Activated CD8-positive, alpha-beta T cell treated with anti-CD3 and anti-CD28 coated beads for 36 hours (primary cell): ENCODE data around the gene FBXL3. TPM values are rescaled to one million over a fixed set of nuclear protein-coding genes. Genes with fewer than 3 reads are reported as not detected.

Source experiments
- ATAC-seq: fragments of 200-7000 bp; cut with Tn5 transposase; one replicate; pipeline ENCODE4 v1.10.0; 2021; ENCODE audit warnings: mild to moderate bottlenecking, moderate library complexity
- CTCF ChIA-PET: fragments of 350-600 bp; sonication (Branson Sonifier 250); formaldehyde crosslinking; loops from one replicate; lab custom pipeline; 2021; ENCODE audit warnings: antibody characterized with exemption; lab: Charles Lee
- POLR2A ChIA-PET: fragments of 350-600 bp; sonication (Branson Sonifier 250); formaldehyde crosslinking; loops from one replicate; lab custom pipeline; 2021; ENCODE audit warnings: antibody characterized with exemption; lab: Charles Lee
- DNase-seq: peaks from one replicate; pipeline ENCODE4 v3.0.0-alpha.2; 2020
- H3K27ac Mint-ChIP-seq: one replicate; pipeline ENCODE4 v1.8.0; 2021; ENCODE audit warnings: mild to moderate bottlenecking, mixed read lengths
- H3K27me3 Mint-ChIP-seq: one replicate; pipeline ENCODE4 v1.8.0; 2021; ENCODE audit warnings: mixed read lengths
- H3K36me3 Mint-ChIP-seq: one replicate; pipeline ENCODE4 v1.8.0; 2021; ENCODE audit warnings: low read depth, mixed read lengths
- H3K4me1 Mint-ChIP-seq: one replicate; pipeline ENCODE4 v1.8.0; 2021; ENCODE audit warnings: low read depth, mixed read lengths
- H3K4me3 Mint-ChIP-seq: one replicate; pipeline ENCODE4 v1.8.0; 2021; ENCODE audit warnings: mild to moderate bottlenecking, moderate library complexity, mixed read lengths
- H3K9me3 Mint-ChIP-seq: one replicate; pipeline ENCODE4 v1.8.0; 2021; ENCODE audit warnings: mixed read lengths
- intact Hi-C: fragments of 100-400 bp; cut with micrococcal nuclease; formaldehyde crosslinking; loops from one replicate; pipeline ENCODE4 v1.10.0; 2022
- total RNA-seq, 2 experiments: library from RNA; stranded (reverse); gene quantifications; one replicate each; pipeline ENCODE4 v1.2.3, GENCODE V29; 2021
- TF ChIP-seq, protein P1 (sequence below): fragments of 200-600 bp; IDR thresholded peaks from one replicate; pipeline ENCODE4 v1.8.0; 2022; ENCODE audit warnings: antibody characterized with exemption, mild to moderate bottlenecking

Gene FBXL3
- total RNA-seq, 2 experiments from 2014 or later = 32.8 to 34.3 TPM

DNA sequence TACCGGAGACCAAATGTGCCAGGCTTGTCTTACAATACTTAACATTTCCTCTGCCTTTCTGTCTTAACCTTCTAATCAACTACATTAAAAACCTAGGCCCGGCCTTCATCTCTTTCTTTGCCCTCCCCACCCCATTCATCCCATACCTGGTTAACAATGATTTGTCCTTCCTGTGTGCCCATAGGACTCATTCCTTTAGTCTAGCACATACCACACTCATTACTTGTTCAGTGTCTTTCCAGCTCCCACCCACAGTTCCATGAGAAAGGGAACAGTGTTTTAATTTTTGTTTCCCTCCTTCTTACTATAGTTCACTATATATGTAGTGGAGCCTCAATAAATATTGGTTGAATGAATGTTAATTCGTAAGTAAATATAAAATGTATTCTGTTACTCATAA, 32.7 kb downstream of the FBXL3 start:
- Mint-ChIP-seq H3K36me3 (peaks cover 44% of the 10 kb centered on the region), H3K9me3 (no peaks in the 10 kb centered on the region), H3K27ac (peak overlapping the region; percentile 3), H3K27me3 (no peaks in the 10 kb centered on the region), H3K4me3 (peak overlapping the region; percentile 4), H3K4me1 (peaks cover 32% of the 10 kb centered on the region)
- CTCF ChIA-PET = interaction anchor here (2.2 to 3.3 kb wide), 3 partner anchors 7 to 13 kb away, joined by 6 to 26 read pairs (median 17); no protein-coding TSS in a partner anchor
- ATAC-seq (no peak), DNase-seq (no peak)
- POLR2A ChIA-PET = no interaction called here
- TF ChIP-seq, protein P1, sequence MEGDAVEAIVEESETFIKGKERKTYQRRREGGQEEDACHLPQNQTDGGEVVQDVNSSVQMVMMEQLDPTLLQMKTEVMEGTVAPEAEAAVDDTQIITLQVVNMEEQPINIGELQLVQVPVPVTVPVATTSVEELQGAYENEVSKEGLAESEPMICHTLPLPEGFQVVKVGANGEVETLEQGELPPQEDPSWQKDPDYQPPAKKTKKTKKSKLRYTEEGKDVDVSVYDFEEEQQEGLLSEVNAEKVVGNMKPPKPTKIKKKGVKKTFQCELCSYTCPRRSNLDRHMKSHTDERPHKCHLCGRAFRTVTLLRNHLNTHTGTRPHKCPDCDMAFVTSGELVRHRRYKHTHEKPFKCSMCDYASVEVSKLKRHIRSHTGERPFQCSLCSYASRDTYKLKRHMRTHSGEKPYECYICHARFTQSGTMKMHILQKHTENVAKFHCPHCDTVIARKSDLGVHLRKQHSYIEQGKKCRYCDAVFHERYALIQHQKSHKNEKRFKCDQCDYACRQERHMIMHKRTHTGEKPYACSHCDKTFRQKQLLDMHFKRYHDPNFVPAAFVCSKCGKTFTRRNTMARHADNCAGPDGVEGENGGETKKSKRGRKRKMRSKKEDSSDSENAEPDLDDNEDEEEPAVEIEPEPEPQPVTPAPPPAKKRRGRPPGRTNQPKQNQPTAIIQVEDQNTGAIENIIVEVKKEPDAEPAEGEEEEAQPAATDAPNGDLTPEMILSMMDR = no peak
- intact Hi-C loops = no loop called here

GRCh38 chr13:76993473-76993872, 33.5 kb downstream of the FBXL3 start:
- no peak for ATAC-seq
- intact Hi-C loops = loop anchor here (2.0 kb wide), 1 partner anchor 33 kb away; the partner anchor contains the start of gene FBXL3
- peaks cover 32% of the 10 kb centered on the region for H3K4me1 Mint-ChIP-seq
- TF ChIP-seq, protein P1 = no peak
- H3K4me3 Mint-ChIP-seq = peak overlapping the region; percentile 96
- no peaks in the 10 kb centered on the region for H3K9me3 Mint-ChIP-seq
- ChIA-PET POLR2A (interaction anchor here (0.9 to 3.4 kb wide), 5 partner anchors 8 to 32 kb away, joined by 3 to 49 read pairs (median 11); partner anchors contain the start of gene FBXL3), CTCF (interaction anchor here (0.9 to 3.3 kb wide), 4 partner anchors 8 to 29 kb away, joined by 3 to 26 read pairs (median 12); no protein-coding TSS in a partner anchor)
- no peaks in the 10 kb centered on the region for H3K27me3 Mint-ChIP-seq
- peaks cover 35% of the 10 kb centered on the region for H3K36me3 Mint-ChIP-seq
- no peak overlapping the region for H3K27ac Mint-ChIP-seq
- no peak for DNase-seq

DNA sequence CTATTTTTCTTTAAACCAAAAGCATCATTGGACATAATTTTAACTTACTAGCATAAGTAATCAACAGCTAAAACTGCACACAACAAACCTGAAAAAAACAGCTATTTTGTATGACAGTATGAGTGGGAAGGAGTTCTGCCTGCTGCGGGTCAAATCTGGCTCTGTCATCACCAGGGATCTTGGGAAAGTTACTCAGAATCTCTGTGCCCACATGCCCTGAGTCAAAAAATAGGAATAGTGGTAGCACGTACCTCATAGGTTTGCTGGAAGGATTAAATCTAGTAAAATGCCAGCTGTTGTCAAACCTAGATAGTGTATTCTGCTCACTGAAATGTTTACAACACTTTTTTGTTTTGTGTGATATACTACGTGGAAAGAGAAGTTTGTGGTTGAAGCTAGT, 33.9 kb downstream of the FBXL3 start:
- CTCF ChIA-PET = interaction anchor here (0.9 to 3.3 kb wide), 5 partner anchors 8 to 29 kb away, joined by 3 to 26 read pairs (median 6); no protein-coding TSS in a partner anchor
- Mint-ChIP-seq H3K4me3 (peak overlapping the region; percentile 96), H3K9me3 (no peaks in the 10 kb centered on the region), H3K27me3 (no peaks in the 10 kb centered on the region), H3K27ac (peak overlapping the region; percentile 99), H3K4me1 (peaks cover 32% of the 10 kb centered on the region), H3K36me3 (peaks cover 31% of the 10 kb centered on the region)
- TF ChIP-seq, protein P1 = no peak
- ATAC-seq (no peak), DNase-seq (no peak)
- POLR2A ChIA-PET = interaction anchor here (0.7 to 3.4 kb wide), 7 partner anchors 9 to 33 kb away, joined by 3 to 49 read pairs (median 7); partner anchors contain the start of gene FBXL3
- intact Hi-C loops = loop anchor here (2.0 kb wide), 1 partner anchor 34 kb away; the partner anchor contains the start of gene FBXL3

GRCh38 chr13:76992548-76993001, 34.4 kb downstream of the FBXL3 start:
- TF ChIP-seq, protein P1 = no peak
- ChIA-PET POLR2A (interaction anchor here (0.7 to 3.4 kb wide), 8 partner anchors 9 to 337 kb away, joined by 3 to 49 read pairs (median 6); partner anchors contain the start of gene FBXL3), CTCF (interaction anchor here (0.9 to 3.3 kb wide), 5 partner anchors 9 to 30 kb away, joined by 3 to 26 read pairs (median 6); no protein-coding TSS in a partner anchor)

More at GRCh38 chr13:76992548-76993001, 34.4 kb downstream of the FBXL3 start:
- no peaks in the 10 kb centered on the region for H3K9me3 Mint-ChIP-seq
- peak overlapping the region; percentile 96 for H3K4me3 Mint-ChIP-seq
- H3K27ac Mint-ChIP-seq = peak overlapping the region; percentile 99
- ATAC-seq (no peak), DNase-seq (peak; percentile 23)
- H3K4me1 Mint-ChIP-seq = peaks cover 30% of the 10 kb centered on the region
- intact Hi-C loops = loop anchor here (2.0 kb wide), 1 partner anchor 34 kb away; the partner anchor contains the start of gene FBXL3
- peaks cover 28% of the 10 kb centered on the region for H3K36me3 Mint-ChIP-seq
- H3K27me3 Mint-ChIP-seq = no peaks in the 10 kb centered on the region
